H1 (cell line): ENCODE data around the gene GDF15. TPM values are rescaled to one million over a fixed set of nuclear protein-coding genes. Genes with fewer than 3 reads are reported as not detected.
"Not testable (repeated sequence)": the region's sequence is repeated elsewhere in the genome, so short reads cannot be mapped to it uniquely, and the experiment has no call there.

Source experiments
- CTCF ChIA-PET: fragments of 300-600 bp; sonication (Branson Sonifier 250); formaldehyde crosslinking; loops from one replicate; lab custom pipeline; 2021; ENCODE audit not compliant: partially characterized antibody; lab: Charles Lee
- POLR2A ChIA-PET: fragments of 300-600 bp; sonication (Branson Sonifier 250); formaldehyde crosslinking; loops from one replicate; lab custom pipeline; 2021; ENCODE audit warnings: inconsistent platforms; ENCODE audit not compliant: partially characterized antibody; lab: Charles Lee
- DNase-seq, 2 experiments: peaks; one replicate each; pipeline versions ENCODE4 v3.0.0 to v3.0.0-alpha.2; 2010 to 2022; ENCODE audit warnings: low spot score in 2 of 2, low read depth in 1 of 2, mixed read lengths in 1 of 2
- FAIRE-seq: peaks from 2 replicates; lab custom pipeline; 2011; peaks lifted over from hg19 to GRCh38; lab: Jason Lieb, UNC
- H2AFZ ChIP-seq: 2 replicates; pipeline ENCODE4 v1.8.1; 2012; ENCODE audit warnings: low read length, inconsistent platforms
- H2AK5ac ChIP-seq: 2 replicates; pipeline ENCODE4 v1.6.1; 2013; ENCODE audit warnings: low read depth, low read length
- H2BK120ac ChIP-seq: replicated peaks from 2 replicates; pipeline ENCODE3; 2013; ENCODE audit warnings: low read depth, low read length, inconsistent platforms
- H2BK12ac ChIP-seq: 2 replicates; pipeline ENCODE4 v1.6.1; 2013; ENCODE audit warnings: low read depth, low read length
- H2BK15ac ChIP-seq: 2 replicates; pipeline ENCODE4 v1.6.1; 2013; ENCODE audit warnings: low read length
- H2BK20ac ChIP-seq: 2 replicates; pipeline ENCODE4 v1.6.1; 2013; ENCODE audit warnings: low read length
- H2BK5ac ChIP-seq: 2 replicates; pipeline ENCODE4 v1.6.1; 2013; ENCODE audit warnings: low read depth, low read length
- H3K14ac ChIP-seq: 2 replicates; pipeline ENCODE4 v1.6.1; 2013; ENCODE audit warnings: inconsistent platforms; ENCODE audit not compliant: insufficient read length
- H3K18ac ChIP-seq: 2 replicates; pipeline ENCODE4 v1.6.1; 2013; ENCODE audit warnings: low read length; ENCODE audit errors: extremely low read depth
- H3K23ac ChIP-seq: 2 replicates; pipeline ENCODE4 v1.6.1; 2013; ENCODE audit warnings: inconsistent platforms; ENCODE audit not compliant: insufficient read length
- H3K23me2 ChIP-seq: 2 replicates; pipeline ENCODE4 v1.6.1; 2013; ENCODE audit warnings: low read depth, low read length
- H3K27ac ChIP-seq: 2 replicates; pipeline ENCODE4 v1.6.1; 2011; ENCODE audit warnings: low read depth, low read length, inconsistent platforms
- H3K27me3 ChIP-seq, 4 experiments: replicated peaks in 1 of 4; 1 replicate in 1 of 4; 2 replicates in 3 of 4; pipeline versions ENCODE4 v1.6.1 to v1.8.1; 2011 to 2013; ENCODE audit warnings: low read length in 3 of 4, mild to moderate bottlenecking in 3 of 4, inconsistent platforms in 2 of 4, mixed read lengths in 2 of 4, moderate library complexity in 1 of 4; ENCODE audit not compliant: control insufficient read depth in 3 of 4, insufficient read depth in 3 of 4; ENCODE audit errors: extremely low read depth in 1 of 4
- H3K36me3 ChIP-seq, 4 experiments: 2 replicates each; pipeline versions ENCODE4 v1.6.1 to v1.8.1; 2011 to 2013; ENCODE audit warnings: mild to moderate bottlenecking in 4 of 4, low read length in 3 of 4, moderate library complexity in 2 of 4, control low read depth in 1 of 4, inconsistent platforms in 1 of 4; ENCODE audit not compliant: insufficient read depth in 4 of 4, control insufficient read depth in 2 of 4
- H3K4ac ChIP-seq: replicated peaks from 2 replicates; pipeline ENCODE3; 2013; ENCODE audit warnings: low read length, low read depth, mixed read lengths, inconsistent platforms; ENCODE audit not compliant: insufficient read length
- H3K4me1 ChIP-seq, 4 experiments: replicated peaks in 1 of 4; 1 replicate in 1 of 4; 2 replicates in 3 of 4; pipeline versions ENCODE4 v1.6.1 to v1.8.1; 2011 to 2013; ENCODE audit warnings: low read length in 3 of 4, inconsistent platforms in 2 of 4, mixed read lengths in 1 of 4; ENCODE audit not compliant: insufficient read depth in 4 of 4, control insufficient read depth in 3 of 4
- H3K4me2 ChIP-seq, 2 experiments: 2 replicates each; pipeline versions ENCODE4 v1.6.1 to v1.8.1; 2011 to 2013; ENCODE audit warnings: low read depth in 2 of 2, low read length in 2 of 2, control low read depth in 1 of 2, inconsistent platforms in 1 of 2, mild to moderate bottlenecking in 1 of 2; ENCODE audit not compliant: insufficient read depth in 1 of 2
- H3K4me3 ChIP-seq, 4 experiments: fragments of 200-600, 300-600 bp in 1 of 4; sonication (generic), shearing (Covaris generic), sonication (Bioruptor Twin) in 1 of 4; 2 replicates each; pipeline versions ENCODE4 v1.5.1 to v1.8.1; 2011 to 2016; ENCODE audit warnings: low read length in 4 of 4, low read depth in 3 of 4, control low read depth in 2 of 4, inconsistent platforms in 2 of 4, mild to moderate bottlenecking in 2 of 4, mixed read lengths in 1 of 4, moderate library complexity in 1 of 4; ENCODE audit not compliant: insufficient read depth in 2 of 4; ENCODE audit errors: extremely low read depth in 1 of 4
- H3K56ac ChIP-seq: replicated peaks from 2 replicates; pipeline ENCODE3; 2013; ENCODE audit warnings: low read depth, mild to moderate bottlenecking, mixed read lengths, low read length, inconsistent platforms; ENCODE audit not compliant: insufficient read length
- H3K79me1 ChIP-seq: 2 replicates; pipeline ENCODE4 v1.6.1; 2013; ENCODE audit warnings: low read depth, low read length, control low read depth
- H3K79me2 ChIP-seq, 2 experiments: 2 replicates each; pipeline versions ENCODE4 v1.6.1 to v1.8.1; 2012 to 2013; ENCODE audit warnings: low read length in 2 of 2, mild to moderate bottlenecking in 2 of 2, inconsistent platforms in 1 of 2; ENCODE audit not compliant: insufficient read depth in 2 of 2, control insufficient read depth in 1 of 2
- H3K9ac ChIP-seq, 4 experiments: replicated peaks in 1 of 4; 1 replicate in 1 of 4; 2 replicates in 3 of 4; pipeline versions ENCODE4 v1.6.1 to v1.8.1; 2011 to 2013; ENCODE audit warnings: low read depth in 3 of 4, low read length in 3 of 4, control low read depth in 2 of 4, mild to moderate bottlenecking in 2 of 4, moderate library complexity in 2 of 4, inconsistent platforms in 1 of 4; ENCODE audit errors: extremely low read depth in 1 of 4
- H3K9me3 ChIP-seq, 2 experiments: 2 replicates each; pipeline versions ENCODE4 v1.6.1 to v1.8.1; 2012 to 2013; ENCODE audit warnings: mild to moderate bottlenecking in 2 of 2, moderate library complexity in 2 of 2, control low read depth in 1 of 2, inconsistent platforms in 1 of 2, low read depth in 1 of 2, low read length in 1 of 2, mixed read lengths in 1 of 2; ENCODE audit not compliant: insufficient read depth in 2 of 2
- H4K20me1 ChIP-seq, 2 experiments: replicated peaks in 1 of 2; 2 replicates each; pipeline versions ENCODE3 to v1.8.1; 2011 to 2013; ENCODE audit warnings: inconsistent platforms in 2 of 2, low read length in 2 of 2, mild to moderate bottlenecking in 1 of 2; ENCODE audit not compliant: insufficient read depth in 2 of 2, control insufficient read depth in 1 of 2
- H4K5ac ChIP-seq: 2 replicates; pipeline ENCODE4 v1.6.1; 2013; ENCODE audit warnings: low read length, low read depth, mixed read lengths, inconsistent platforms; ENCODE audit not compliant: insufficient read length
- H4K8ac ChIP-seq: 2 replicates; pipeline ENCODE4 v1.8.0; 2013; ENCODE audit warnings: mild to moderate bottlenecking, moderate library complexity, low read length, inconsistent platforms; ENCODE audit not compliant: insufficient read depth; ENCODE audit errors: extremely low read depth
- H4K91ac ChIP-seq: replicated peaks from 2 replicates; pipeline ENCODE3; 2013; ENCODE audit warnings: low read length, mixed read lengths, inconsistent platforms; ENCODE audit not compliant: insufficient read length
- whole genome bisulfite sequencing, 2 experiments: shearing (Covaris generic) in 1 of 2; methylation state at CpG; one replicate each; pipeline versions ENCODE4 v1.1.6 to v1.1.7; 2013 to 2015; ENCODE audit warnings: low lambda C conversion rate in 2 of 2, mixed read lengths in 2 of 2, inconsistent platforms in 1 of 2, low coverage in 1 of 2, missing lambda C conversion rate in 1 of 2; ENCODE audit not compliant: insufficient replicate concordance in 2 of 2, insufficient coverage in 1 of 2, insufficient read length in 1 of 2; ENCODE audit errors: extremely low coverage in 1 of 2, missing lambda C conversion rate in 1 of 2; 5-methylcytosine and 5-hydroxymethylcytosine counted together
- polyA plus RNA-seq, 7 experiments: library from polyadenylated mRNA; depleted of rRNA in 3 of 7; stranded (reverse) in 5 of 7; unstranded in 2 of 7; fragments of >200 nt in 5 of 7; fragments of 200-250 nt in 2 of 7; gene quantifications; 1 replicate in 5 of 7; 2 replicates in 1 of 7; 4 replicates in 1 of 7; pipeline versions ENCODE4 v1.2.1 to v1.2.3, GENCODE V29; 2011 to 2013; ENCODE audit warnings: missing spikeins in 2 of 7, mixed read lengths in 2 of 7
- total RNA-seq: library from RNA; stranded (reverse); fragmentation: NEBNext Ultra II Directional; extraction: Animal tissue kit (Norgen Biotek cat#: 25700); gene quantifications from 2 replicates; pipeline ENCODE4 v1.2.1, GENCODE V29; 2021

The GDF15 gene
- total and polyA plus RNA-seq, 2 of the 8 experiments (the other 6 are each of a cell fraction or from before 2014, with no cell fraction given) = 4.1 to 8.5 TPM

- 86% methylated on average over 17 of the region's 18 CpGs; no CpG with 5 or more reads in 1 of the 2 experiments for WGBS, 2 experiments
- H3K4me3 ChIP-seq = not testable (repeated sequence)
- POLR2A ChIA-PET = interaction anchor here (0.7 to 1.4 kb wide), 3 partner anchors 12 to 121 kb away, joined by 3 to 6 read pairs (median 3); partner anchors contain the start of gene JUND
Measured at GRCh38 chr19:18402455-18403248, 16.7 kb downstream of the GDF15 start.

More at GRCh38 chr19:18402455-18403248, 16.7 kb downstream of the GDF15 start:
- not testable (repeated sequence) for H2AK5ac ChIP-seq, H3K56ac ChIP-seq, H3K27me3 ChIP-seq, H2BK5ac ChIP-seq, H3K4me2 ChIP-seq, H3K18ac ChIP-seq, H2AFZ ChIP-seq, H3K23me2 ChIP-seq, H2BK120ac ChIP-seq, H3K4ac ChIP-seq, H4K91ac ChIP-seq, H3K9me3 ChIP-seq, H3K14ac ChIP-seq, DNase-seq, H2BK12ac ChIP-seq, H2BK20ac ChIP-seq, H3K4me1 ChIP-seq, H4K20me1 ChIP-seq, H4K5ac ChIP-seq, H3K27ac ChIP-seq, H2BK15ac ChIP-seq, H3K79me2 ChIP-seq, H3K79me1 ChIP-seq, H4K8ac ChIP-seq, H3K36me3 ChIP-seq, FAIRE-seq, H3K9ac ChIP-seq, H3K23ac ChIP-seq
- CTCF ChIA-PET = interaction anchor here (0.5 to 12.8 kb wide), 13 partner anchors 10 to 666 kb away, joined by 3 to 174 read pairs (median 5); partner anchors contain the start of gene GDF15
